ENCODE results near the gene PDYN. TPM values are rescaled to one million over a fixed set of nuclear protein-coding genes. Genes with fewer than 3 reads are reported as not detected.

The PDYN gene
- total RNA-seq, 1 donor from 2014 or later: not detected

- no peak for DNase-seq (ENCODE audit: low read depth)
These were observed 769 bp upstream of the PDYN start for GRCh38 chr20:1994627-1995026.

GRCh38 chr20:1992359-1993110, 1.3 kb downstream of the PDYN start:
- DNase-seq (ENCODE audit: low read depth): no peak

GRCh38 chr20:1987826-1988225, 6.0 kb downstream of the PDYN start:
- no peak for DNase-seq (ENCODE audit: low read depth)

DNA sequence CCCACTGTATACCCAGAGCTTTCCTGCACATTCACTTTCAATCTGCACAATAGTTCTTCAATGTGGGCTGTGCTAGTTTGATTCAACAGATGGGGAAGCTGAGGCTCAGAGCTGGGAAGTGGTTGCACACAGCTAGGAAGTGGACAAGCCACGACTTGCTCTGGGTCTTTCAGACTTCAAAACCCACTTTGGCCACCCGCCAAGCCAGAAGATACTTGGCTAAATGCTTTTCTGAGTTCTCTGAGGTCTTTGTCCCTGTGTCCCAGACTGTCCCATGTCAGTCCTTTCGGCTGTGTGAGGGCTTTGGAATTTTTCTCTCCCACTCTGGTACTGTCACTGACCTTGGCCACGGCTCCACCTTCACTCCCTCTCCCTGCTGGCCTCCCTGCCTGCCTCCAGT, 10.6 kb downstream of the PDYN start:
- no peak for DNase-seq (ENCODE audit: low read depth)

GRCh38 chr20:1982686-1983085, 11.2 kb downstream of the PDYN start:
- no peak for DNase-seq (ENCODE audit: low read depth)

- DNase-seq (ENCODE audit: low read depth): peak; percentile 14
These were observed 14.6 kb downstream of the PDYN start for GRCh38 chr20:1979106-1979778.

- no peak for DNase-seq (ENCODE audit: low read depth)
These were observed 18.6 kb downstream of the PDYN start for GRCh38 chr20:1975291-1975690.

- no peak for DNase-seq (ENCODE audit: low read depth)
These were observed 20.0 kb downstream of the PDYN start for GRCh38 chr20:1973601-1974440.

GRCh38 chr20:1971893-1972586, 21.8 kb downstream of the PDYN start:
- no peak for DNase-seq (ENCODE audit: low read depth)

DNA sequence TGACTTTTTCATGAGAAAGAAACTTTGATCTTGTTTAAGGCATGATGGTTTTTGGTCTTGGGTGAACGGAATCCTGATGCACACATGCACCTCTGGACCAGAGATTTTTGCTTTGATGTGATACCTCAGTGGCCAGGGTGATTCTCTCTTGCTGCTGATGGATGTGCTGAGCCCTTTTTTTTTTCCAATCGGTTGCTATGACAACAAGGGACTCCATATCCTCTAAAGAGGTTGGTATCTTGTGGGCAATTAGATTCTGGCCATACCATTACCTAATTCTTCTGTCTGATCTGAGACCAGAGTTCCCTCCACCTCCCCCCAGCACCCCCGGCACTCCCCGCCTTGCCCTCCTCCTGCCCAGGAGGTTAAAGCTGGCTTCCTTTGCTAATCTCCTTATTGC, 24.9 kb downstream of the PDYN start:
- DNase-seq (ENCODE audit: low read depth): no peak

- DNase-seq (ENCODE audit: low read depth): peak; percentile 36
These were observed 28.1 kb downstream of the PDYN start for GRCh38 chr20:1965520-1966351.

GRCh38 chr20:1964659-1965405, 29.0 kb downstream of the PDYN start:
- no peak for DNase-seq (ENCODE audit: low read depth)

DNA sequence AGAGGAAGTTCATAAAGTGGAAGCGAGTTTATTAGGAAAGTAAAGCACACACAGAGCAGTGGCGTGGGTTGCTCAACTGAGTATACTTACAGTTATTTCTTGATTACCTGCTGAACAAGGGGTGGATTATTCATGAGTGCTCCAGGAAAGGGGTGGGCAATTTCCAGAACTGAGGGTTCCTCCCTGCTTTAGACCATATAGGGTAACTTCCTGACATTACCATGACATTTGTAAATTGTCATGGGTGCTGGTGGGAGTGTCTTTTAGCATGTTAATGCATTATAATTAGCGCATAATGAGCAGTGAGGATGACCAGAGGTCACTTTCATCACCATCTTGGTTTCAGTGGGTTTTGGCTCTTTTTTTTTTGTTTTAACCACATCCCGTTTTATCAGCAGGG, 29.8 kb downstream of the PDYN start:
- DNase-seq (ENCODE audit: low read depth): no peak

GRCh38 chr20:1961374-1961773, 32.5 kb downstream of the PDYN start:
- no peak for DNase-seq (ENCODE audit: low read depth)

DNA sequence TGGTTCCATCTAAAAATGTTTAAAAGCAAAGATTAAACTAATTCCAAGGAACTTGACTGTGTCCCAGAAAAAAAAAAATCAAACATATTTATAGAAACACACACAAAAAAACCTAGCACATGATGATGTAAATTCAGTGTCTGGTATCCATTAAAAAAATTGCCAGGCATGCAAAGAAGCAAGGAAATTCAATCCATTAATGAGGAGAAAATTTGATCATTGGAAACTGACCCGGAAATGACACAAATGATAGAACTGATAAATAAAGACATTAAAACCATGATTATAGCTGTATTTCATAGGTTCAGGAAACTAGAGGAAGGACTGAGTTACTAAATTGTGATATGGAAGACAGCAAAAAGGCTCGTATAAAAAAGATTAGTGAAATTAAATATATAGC, 34.7 kb downstream of the PDYN start:
- DNase-seq (ENCODE audit: low read depth): no peak

DNA sequence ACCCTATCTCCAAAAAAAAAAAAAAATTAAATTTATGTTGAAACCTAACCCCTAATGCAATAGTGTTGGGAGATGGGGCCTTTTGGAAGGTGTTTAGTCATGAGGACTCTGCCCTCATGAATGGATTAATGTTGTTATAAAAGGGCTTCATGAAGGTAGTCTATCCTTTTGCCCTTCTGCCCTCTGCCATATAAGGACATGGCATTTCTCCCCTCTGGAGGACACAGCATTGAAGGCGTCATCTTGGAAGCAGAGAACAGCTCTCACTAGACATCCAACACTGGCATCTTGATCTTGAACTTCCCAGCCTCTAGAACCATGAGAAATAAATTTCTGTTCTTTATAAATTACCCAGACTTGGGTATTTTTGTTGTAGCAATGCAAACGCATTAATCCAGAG, 35.4 kb downstream of the PDYN start:
- no peak for DNase-seq (ENCODE audit: low read depth)

DNA sequence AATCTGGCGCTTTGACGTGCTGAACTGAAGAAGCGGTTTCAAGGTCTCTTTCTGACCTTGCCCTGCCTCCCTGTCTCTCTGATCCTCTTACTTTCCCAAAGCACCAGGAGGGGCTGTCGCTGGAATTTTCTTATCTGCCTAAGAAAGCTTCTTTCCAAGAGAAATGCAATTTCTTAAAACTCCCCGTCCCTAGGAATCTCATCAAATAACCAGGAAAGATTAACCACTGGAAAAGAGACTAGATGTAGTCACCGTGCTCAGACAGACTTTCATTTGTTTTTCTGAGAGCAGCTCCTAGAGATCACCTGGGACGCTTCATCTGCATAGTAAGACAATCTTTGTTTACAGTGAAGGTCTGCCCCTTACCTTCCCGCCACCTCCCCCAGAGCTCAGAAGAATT, 38.6 kb downstream of the PDYN start:
- no peak for DNase-seq (ENCODE audit: low read depth)

DNA sequence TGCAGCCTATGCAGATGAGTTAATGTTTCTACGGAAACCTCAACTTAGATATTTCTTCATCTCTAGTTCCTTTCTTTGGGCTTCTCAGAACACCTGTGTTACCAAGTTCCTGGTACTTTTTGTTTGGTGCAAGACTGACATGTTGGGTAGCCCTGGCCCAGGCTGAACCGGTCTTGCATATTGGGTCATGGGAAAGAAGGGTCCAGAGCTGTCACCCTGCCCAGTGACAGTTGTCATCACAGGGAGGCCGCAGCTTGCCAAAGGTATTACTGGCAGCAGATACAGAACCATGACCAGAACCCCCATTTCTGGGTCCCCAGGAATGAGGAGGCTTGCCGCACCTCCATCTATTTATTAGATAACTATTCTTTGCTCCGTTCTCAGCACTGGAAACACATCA, 40.2 kb downstream of the PDYN start:
- no peak for DNase-seq (ENCODE audit: low read depth)

DNA sequence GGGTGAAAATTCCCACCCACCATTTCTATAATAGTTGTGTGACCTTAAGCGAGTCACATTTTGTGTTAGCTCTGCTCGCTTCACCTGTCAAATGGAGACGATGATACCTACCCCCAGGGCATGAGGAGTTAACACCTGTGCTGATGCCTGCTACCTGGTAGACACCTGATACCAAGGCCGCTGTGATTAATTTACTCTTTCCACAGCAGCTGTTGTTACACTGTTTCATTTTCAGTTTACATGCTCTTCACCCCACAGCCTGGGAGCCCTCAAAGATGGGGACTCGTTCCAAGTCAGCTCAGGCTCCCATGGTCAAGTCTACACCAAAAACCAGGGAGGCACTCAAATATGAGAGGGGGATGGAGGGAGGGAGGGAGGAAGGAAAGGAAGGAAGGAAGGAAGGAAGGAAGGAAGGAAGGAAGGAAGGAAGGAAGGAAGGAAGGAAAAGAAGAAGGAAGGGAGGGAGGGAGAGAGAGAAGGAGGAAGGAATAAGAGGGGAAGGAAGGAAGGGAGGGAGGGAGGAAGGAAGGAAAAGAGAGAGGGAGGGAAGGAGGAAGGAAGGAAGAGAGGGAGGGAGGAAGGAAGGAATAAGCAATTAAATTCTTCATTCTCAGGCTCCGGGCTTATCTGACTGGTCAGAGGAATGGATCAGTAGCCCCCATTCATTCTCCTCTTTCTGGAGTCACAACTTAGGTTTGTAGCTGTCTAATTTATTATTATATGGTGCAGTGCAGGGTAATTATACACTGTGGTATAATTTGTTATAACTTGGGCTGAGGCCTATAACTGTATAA, 40.9 kb downstream of the PDYN start:
- no peak for DNase-seq (ENCODE audit: low read depth)

All from renal cortical epithelial cell (primary cell).